Nephron (organoid): ENCODE data around the gene TSC22D3.

Experiments
- H3K27ac Mint-ChIP-seq, 3 experiments: 2 replicates each; pipeline ENCODE4 v1.8.0; 2020; ENCODE audit warnings: mixed read lengths in 3 of 3, mild to moderate bottlenecking in 2 of 3, moderate library complexity in 1 of 3
- H3K27me3 Mint-ChIP-seq: 2 replicates; pipeline ENCODE4 v1.8.0; 2021; ENCODE audit warnings: low read depth, mild to moderate bottlenecking, moderate library complexity, mixed read lengths
- H3K36me3 Mint-ChIP-seq: 2 replicates; pipeline ENCODE4 v1.8.0; 2020; ENCODE audit warnings: low read depth, mixed read lengths
- H3K4me1 Mint-ChIP-seq: 2 replicates; pipeline ENCODE4 v1.8.0; 2020; ENCODE audit warnings: mixed read lengths
- H3K4me3 Mint-ChIP-seq, 3 experiments: 2 replicates each; pipeline ENCODE4 v1.8.0; 2020; ENCODE audit warnings: mild to moderate bottlenecking in 3 of 3, mixed read lengths in 3 of 3, moderate library complexity in 2 of 3
- H3K9me3 Mint-ChIP-seq: 2 replicates; pipeline ENCODE4 v1.8.0; 2020; ENCODE audit warnings: mixed read lengths
- TF ChIP-seq, protein P1 (sequence below), 3 experiments: fragments of 200-600 bp; sonication (generic); IDR thresholded peaks; one replicate each; pipeline ENCODE4 v1.5.0; 2021; ENCODE audit warnings: antibody characterized with exemption in 3 of 3; ENCODE audit not compliant: unreplicated experiment in 3 of 3

TSC22D3 gene

DNA sequence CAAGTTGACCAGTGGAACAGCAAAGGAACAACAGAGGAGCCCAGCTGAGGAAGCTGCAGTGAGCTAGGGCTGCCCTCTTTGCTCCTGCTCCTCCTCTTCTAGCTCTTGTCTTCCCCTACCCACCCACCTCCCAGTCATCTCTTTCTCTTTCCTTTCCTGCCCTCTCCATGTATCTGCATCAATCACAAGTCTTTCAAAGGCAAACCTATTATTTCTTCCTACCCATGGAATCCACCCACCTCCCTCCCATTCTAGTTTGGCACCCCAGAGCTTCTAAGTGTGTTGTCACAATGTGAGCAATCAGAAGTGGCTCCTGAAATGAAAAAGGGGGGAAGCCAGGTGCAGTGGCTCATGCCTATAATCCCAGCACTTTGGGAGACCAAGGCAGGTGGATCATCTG, 69.3 kb downstream of the TSC22D3 start:
- no peaks in the 10 kb centered on the region for H3K27me3 Mint-ChIP-seq
- no peaks in the 10 kb centered on the region for H3K36me3 Mint-ChIP-seq
- H3K4me3 Mint-ChIP-seq = no peak overlapping the region
- H3K27ac Mint-ChIP-seq = peak overlapping the region in 1 of 3 experiments; percentile 59
- H3K4me1 Mint-ChIP-seq = peaks cover 35% of the 10 kb centered on the region
- TF ChIP-seq, protein P1, sequence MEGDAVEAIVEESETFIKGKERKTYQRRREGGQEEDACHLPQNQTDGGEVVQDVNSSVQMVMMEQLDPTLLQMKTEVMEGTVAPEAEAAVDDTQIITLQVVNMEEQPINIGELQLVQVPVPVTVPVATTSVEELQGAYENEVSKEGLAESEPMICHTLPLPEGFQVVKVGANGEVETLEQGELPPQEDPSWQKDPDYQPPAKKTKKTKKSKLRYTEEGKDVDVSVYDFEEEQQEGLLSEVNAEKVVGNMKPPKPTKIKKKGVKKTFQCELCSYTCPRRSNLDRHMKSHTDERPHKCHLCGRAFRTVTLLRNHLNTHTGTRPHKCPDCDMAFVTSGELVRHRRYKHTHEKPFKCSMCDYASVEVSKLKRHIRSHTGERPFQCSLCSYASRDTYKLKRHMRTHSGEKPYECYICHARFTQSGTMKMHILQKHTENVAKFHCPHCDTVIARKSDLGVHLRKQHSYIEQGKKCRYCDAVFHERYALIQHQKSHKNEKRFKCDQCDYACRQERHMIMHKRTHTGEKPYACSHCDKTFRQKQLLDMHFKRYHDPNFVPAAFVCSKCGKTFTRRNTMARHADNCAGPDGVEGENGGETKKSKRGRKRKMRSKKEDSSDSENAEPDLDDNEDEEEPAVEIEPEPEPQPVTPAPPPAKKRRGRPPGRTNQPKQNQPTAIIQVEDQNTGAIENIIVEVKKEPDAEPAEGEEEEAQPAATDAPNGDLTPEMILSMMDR (IDR thresholded peaks at IDR 0.05; ENCODE audit: unreplicated experiment in 3 of 3) = no peak
- H3K9me3 Mint-ChIP-seq = no peaks in the 10 kb centered on the region

DNA sequence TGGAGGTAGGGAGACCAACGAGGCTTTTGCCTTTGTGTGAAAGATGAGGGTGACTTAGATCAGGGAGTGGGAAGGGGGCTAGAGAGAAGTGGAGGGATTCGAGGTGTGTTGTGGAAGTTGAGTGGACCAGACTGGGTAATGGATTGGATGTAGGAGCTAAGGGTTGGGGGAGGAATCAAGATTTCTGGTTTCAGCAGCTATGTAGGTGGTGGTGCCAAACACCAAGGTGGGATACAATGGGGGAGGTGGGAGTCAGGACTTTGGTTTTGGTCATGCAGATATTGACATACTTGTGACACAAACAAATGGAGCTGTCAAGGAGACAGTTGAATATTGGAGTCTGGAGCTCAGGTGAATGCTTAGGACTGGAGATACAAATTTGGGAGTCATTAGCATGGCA, 71.0 kb downstream of the TSC22D3 start:
- H3K4me1 Mint-ChIP-seq = peaks cover 39% of the 10 kb centered on the region
- no peaks in the 10 kb centered on the region for H3K9me3 Mint-ChIP-seq
- H3K27me3 Mint-ChIP-seq = no peaks in the 10 kb centered on the region

DNA sequence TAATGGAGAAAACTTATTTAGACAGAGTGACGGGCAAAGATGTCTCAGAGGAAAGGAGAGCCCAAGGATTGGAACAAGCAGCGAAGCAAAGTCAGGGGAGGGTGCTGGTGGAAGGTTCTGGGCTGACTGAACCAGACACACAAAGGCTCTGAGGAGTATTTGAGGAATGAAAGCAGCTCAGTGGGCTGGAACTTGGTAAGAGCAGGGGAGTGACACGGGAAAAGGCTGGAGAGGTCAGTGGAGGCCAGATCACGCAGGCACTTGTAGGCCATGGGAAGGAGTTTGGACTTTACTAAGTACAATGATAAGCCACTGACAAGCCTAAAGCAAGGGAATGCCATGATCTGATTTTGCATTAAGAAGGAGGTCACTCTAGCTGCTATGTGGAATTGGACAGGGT, 71.4 kb downstream of the TSC22D3 start:
- H3K27ac Mint-ChIP-seq = peak overlapping the region; percentile 13 to 64 (median 50)
- no peak overlapping the region for H3K4me3 Mint-ChIP-seq
- H3K27me3 Mint-ChIP-seq = no peaks in the 10 kb centered on the region
- peaks cover 35% of the 10 kb centered on the region for H3K4me1 Mint-ChIP-seq
- H3K9me3 Mint-ChIP-seq = no peaks in the 10 kb centered on the region
- TF ChIP-seq, protein P1 (IDR thresholded peaks at IDR 0.05; ENCODE audit: unreplicated experiment in 3 of 3) = no peak
- H3K36me3 Mint-ChIP-seq = no peaks in the 10 kb centered on the region

More for the DNA sequence above, 71.0 kb downstream of the TSC22D3 start:
- no peaks in the 10 kb centered on the region for H3K36me3 Mint-ChIP-seq
- H3K27ac Mint-ChIP-seq = peak overlapping the region; percentile 13 to 64 (median 50)
- TF ChIP-seq, protein P1 (IDR thresholded peaks at IDR 0.05; ENCODE audit: unreplicated experiment in 3 of 3) = no peak
- H3K4me3 Mint-ChIP-seq = no peak overlapping the region

DNA sequence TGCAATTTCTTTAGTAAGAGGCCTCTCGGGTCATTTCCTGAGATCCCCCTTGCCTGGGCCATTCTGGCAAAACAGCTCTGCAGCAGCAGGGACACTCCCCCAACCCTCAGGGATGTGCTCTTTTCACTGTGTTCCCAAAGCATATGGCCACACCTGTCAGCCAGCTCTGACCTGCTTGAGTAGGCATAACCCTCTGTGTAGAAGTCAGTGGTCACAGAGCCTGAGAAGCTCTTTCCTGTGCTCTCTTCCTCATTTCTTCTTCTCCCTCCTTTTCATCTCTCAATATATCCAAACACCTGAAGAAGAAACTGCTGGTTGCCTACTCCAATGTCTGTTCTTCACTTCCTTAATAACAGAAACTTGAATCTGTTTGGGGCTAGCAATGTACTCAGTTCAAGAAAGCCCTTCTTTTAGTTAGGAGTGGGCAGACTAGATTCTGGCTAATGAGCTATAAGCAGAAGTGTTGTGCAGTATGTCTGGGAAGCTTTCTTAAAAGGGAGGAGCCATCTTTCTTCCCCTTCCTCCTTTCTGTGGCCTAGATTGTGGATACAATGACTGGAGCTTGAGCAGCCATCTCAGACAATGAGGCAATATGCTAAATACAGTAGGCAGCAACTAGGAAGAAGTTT, 74.0 kb downstream of the TSC22D3 start:
- H3K9me3 Mint-ChIP-seq = no peaks in the 10 kb centered on the region
- peaks cover 29% of the 10 kb centered on the region for H3K4me1 Mint-ChIP-seq
- no peaks in the 10 kb centered on the region for H3K36me3 Mint-ChIP-seq
- H3K4me3 Mint-ChIP-seq = no peak overlapping the region
- TF ChIP-seq, protein P1 (IDR thresholded peaks at IDR 0.05; ENCODE audit: unreplicated experiment in 3 of 3) = no peak
- H3K27ac Mint-ChIP-seq = peak overlapping the region; percentile 56 to 84 (median 62)
- H3K27me3 Mint-ChIP-seq = no peaks in the 10 kb centered on the region

DNA sequence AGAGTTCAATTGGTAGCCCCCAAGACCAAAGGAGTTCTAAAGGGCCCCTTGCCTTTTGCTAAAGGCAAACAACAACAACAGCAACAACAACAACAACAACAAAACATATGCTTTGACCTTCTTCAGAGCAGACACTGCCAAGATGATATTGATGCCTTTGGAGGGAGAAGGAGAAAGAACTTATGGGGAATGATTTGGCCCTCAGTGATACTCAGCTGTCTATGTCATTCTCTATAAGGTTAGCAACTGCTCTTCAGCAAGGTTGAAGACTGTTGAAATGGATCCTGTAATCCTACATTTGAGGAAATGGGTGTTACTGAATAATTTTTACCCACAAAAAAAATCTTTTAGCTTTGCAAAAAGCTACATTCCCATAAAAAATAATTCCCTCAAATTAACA, 74.8 kb downstream of the TSC22D3 start:
- TF ChIP-seq, protein P1 (IDR thresholded peaks at IDR 0.05; ENCODE audit: unreplicated experiment in 3 of 3) = no peak
- Mint-ChIP-seq H3K4me1 (peaks cover 29% of the 10 kb centered on the region), H3K4me3 (no peak overlapping the region), H3K9me3 (no peaks in the 10 kb centered on the region), H3K27ac (peak overlapping the region; percentile 82 to 89 (median 84)), H3K27me3 (no peaks in the 10 kb centered on the region), H3K36me3 (no peaks in the 10 kb centered on the region)

DNA sequence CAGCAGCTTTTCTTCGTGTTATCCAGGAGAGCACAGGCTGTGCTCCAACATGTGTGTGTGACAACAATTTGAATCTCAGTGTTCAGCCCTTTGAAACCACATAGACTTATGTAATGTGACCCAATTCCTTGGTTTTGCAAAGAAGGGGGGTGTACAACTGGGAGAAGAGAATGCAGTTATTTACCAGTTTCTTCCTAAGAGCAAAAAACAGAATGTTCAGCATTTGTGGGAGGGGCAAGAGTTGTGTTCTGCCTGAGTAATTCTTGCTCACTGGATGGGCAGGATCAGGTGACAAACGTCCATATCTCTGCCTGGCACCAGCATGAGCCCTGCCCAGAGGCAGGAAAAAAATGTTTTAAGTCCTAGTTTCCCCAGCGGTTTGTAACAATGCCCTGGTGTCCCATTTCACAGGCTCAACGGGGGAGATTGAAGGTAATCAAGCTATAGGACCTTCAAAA, 75.2 kb downstream of the TSC22D3 start:
- Mint-ChIP-seq H3K4me1 (peaks cover 29% of the 10 kb centered on the region), H3K4me3 (no peak overlapping the region), H3K36me3 (no peaks in the 10 kb centered on the region), H3K9me3 (no peaks in the 10 kb centered on the region), H3K27ac (peak overlapping the region; percentile 82 to 89 (median 84)), H3K27me3 (no peaks in the 10 kb centered on the region)
- TF ChIP-seq, protein P1 (IDR thresholded peaks at IDR 0.05; ENCODE audit: unreplicated experiment in 3 of 3) = no peak
